IMR-90 (cell line): ENCODE measurements around the gene TPRKB. TPM values are rescaled to one million over a fixed set of nuclear protein-coding genes. Genes with fewer than 3 reads are reported as not detected.
"Not testable (repeated sequence)": the region's sequence is repeated elsewhere in the genome, so short reads cannot be mapped to it uniquely, and the experiment has no call there.

Experiments used
- ATAC-seq: fragments of 200-7000 bp; cut with Tn5 transposase; 2 replicates; pipeline ENCODE4 v1.9.1; 2020; ENCODE audit warnings: low read depth, mild to moderate bottlenecking, moderate library complexity
- BruUV-seq: library from RNA; stranded (reverse); fragments of 400-500 nt; replicated peaks from 2 replicates; lab custom pipeline; 2021; lab: Mats Ljungman, UMichigan
- CTCF ChIA-PET: fragments of 300-600 bp; formaldehyde crosslinking; extraction: SDS; loops from one replicate; lab custom pipeline; 2021; ENCODE audit warnings: antibody characterized with exemption; lab: Yijun Ruan, JAX
- POLR2A ChIA-PET: fragments of 300-600 bp; sonication (Branson Sonifier 250); formaldehyde crosslinking; loops from one replicate; lab custom pipeline; 2022; ENCODE audit warnings: antibody characterized with exemption; ENCODE audit not compliant: unreplicated experiment; lab: Charles Lee
- DNase-seq: peaks from one replicate; pipeline ENCODE4 v3.0.0; 2013
- H2AFZ ChIP-seq: replicated peaks from 2 replicates; pipeline ENCODE3; 2013; ENCODE audit warnings: low read length, mild to moderate bottlenecking; ENCODE audit not compliant: poor library complexity
- H2AK5ac ChIP-seq: 2 replicates; pipeline ENCODE4 v1.6.1; 2013; ENCODE audit warnings: low read depth, low read length, inconsistent platforms
- H2AK9ac ChIP-seq: replicated peaks from 2 replicates; pipeline ENCODE3; 2013; ENCODE audit warnings: mild to moderate bottlenecking, low read depth, low read length, moderate library complexity; ENCODE audit not compliant: poor library complexity
- H2BK120ac ChIP-seq: 2 replicates; pipeline ENCODE4 v1.6.1; 2013; ENCODE audit warnings: low read depth, low read length, inconsistent platforms
- H2BK15ac ChIP-seq: 3 replicates; pipeline ENCODE4 v1.6.1; 2013; ENCODE audit warnings: low read depth, low read length, inconsistent platforms
- H2BK20ac ChIP-seq: 2 replicates; pipeline ENCODE4 v1.6.1; 2013; ENCODE audit warnings: low read depth, mild to moderate bottlenecking, inconsistent platforms, low read length, moderate library complexity
- H2BK5ac ChIP-seq: 2 replicates; pipeline ENCODE4 v1.6.1; 2013; ENCODE audit warnings: mild to moderate bottlenecking, low read depth, low read length, inconsistent platforms; ENCODE audit not compliant: poor library complexity, severe bottlenecking
- H3K14ac ChIP-seq: replicated peaks from 2 replicates; pipeline ENCODE4 v1.6.1; 2013; ENCODE audit warnings: low read depth, low read length, inconsistent platforms
- H3K18ac ChIP-seq: 2 replicates; pipeline ENCODE4 v1.6.1; 2013; ENCODE audit warnings: low read depth, low read length, control low read depth
- H3K23ac ChIP-seq: 2 replicates; pipeline ENCODE4 v1.6.1; 2013; ENCODE audit warnings: low read depth, low read length, inconsistent platforms
- H3K27ac ChIP-seq: 2 replicates; pipeline ENCODE4 v1.5.1; 2013; ENCODE audit warnings: mild to moderate bottlenecking, control low read depth, low read length; ENCODE audit not compliant: insufficient read depth
- H3K27me3 ChIP-seq: 2 replicates; pipeline ENCODE4 v1.6.1; 2013; ENCODE audit warnings: low read length; ENCODE audit not compliant: control insufficient read depth, insufficient read depth
- H3K36me3 ChIP-seq: 2 replicates; pipeline ENCODE4 v1.6.1; 2013; ENCODE audit warnings: low read length, mixed read lengths; ENCODE audit not compliant: control insufficient read depth, insufficient read depth
- H3K4ac ChIP-seq: 2 replicates; pipeline ENCODE4 v1.6.1; 2013; ENCODE audit warnings: low read depth, low read length, inconsistent platforms
- H3K4me1 ChIP-seq: 2 replicates; pipeline ENCODE4 v1.6.1; 2013; ENCODE audit warnings: low read length, mixed read lengths; ENCODE audit not compliant: control insufficient read depth, insufficient read depth
- H3K4me2 ChIP-seq: 2 replicates; pipeline ENCODE4 v1.6.1; 2013; ENCODE audit warnings: low read depth, mild to moderate bottlenecking, control low read depth, low read length, moderate library complexity
- H3K4me3 ChIP-seq: 2 replicates; pipeline ENCODE4 v1.5.1; 2013; ENCODE audit warnings: low read depth, mild to moderate bottlenecking, control low read depth, low read length, moderate library complexity; ENCODE audit not compliant: insufficient read depth
- H3K56ac ChIP-seq: 2 replicates; pipeline ENCODE4 v1.6.1; 2013; ENCODE audit warnings: low read length, inconsistent platforms; ENCODE audit not compliant: insufficient read depth; ENCODE audit errors: extremely low read depth
- H3K79me1 ChIP-seq, 2 experiments: 2 replicates each; pipeline ENCODE4 v1.6.1; 2013; ENCODE audit warnings: low read length in 2 of 2, inconsistent platforms in 1 of 2, low read depth in 1 of 2
- H3K9ac ChIP-seq: 2 replicates; pipeline ENCODE4 v1.6.1; 2013; ENCODE audit warnings: low read depth, low read length, control low read depth
- H3K9me1 ChIP-seq: 2 replicates; pipeline ENCODE4 v1.6.1; 2013; ENCODE audit warnings: low read length, inconsistent platforms; ENCODE audit not compliant: insufficient read depth
- H3K9me3 ChIP-seq: 2 replicates; pipeline ENCODE4 v1.6.1; 2013; ENCODE audit warnings: low read length; ENCODE audit not compliant: control insufficient read depth, insufficient read depth
- H4K20me1 ChIP-seq: 2 replicates; pipeline ENCODE4 v1.6.1; 2013; ENCODE audit warnings: low read length, inconsistent platforms; ENCODE audit not compliant: insufficient read depth
- H4K5ac ChIP-seq: 2 replicates; pipeline ENCODE4 v1.6.1; 2013; ENCODE audit warnings: mild to moderate bottlenecking, low read depth, low read length, control low read depth
- H4K8ac ChIP-seq, 2 experiments: 2 replicates each; pipeline ENCODE4 v1.6.1; 2013; ENCODE audit warnings: low read depth in 2 of 2, low read length in 2 of 2, control low read depth in 1 of 2, inconsistent platforms in 1 of 2
- H4K91ac ChIP-seq: 2 replicates; pipeline ENCODE4 v1.6.1; 2013; ENCODE audit warnings: low read depth, low read length, inconsistent platforms; ENCODE audit not compliant: insufficient read depth
- BHLHE40 ChIP-seq: fragments of 150-350 bp; IDR thresholded peaks from 2 replicates; pipeline ENCODE4 v1.6.1; 2016; ENCODE audit warnings: mild to moderate bottlenecking, low read depth, low read length
- CHD1 ChIP-seq: IDR thresholded peaks from 2 replicates; pipeline ENCODE4 v1.6.1; 2012; ENCODE audit warnings: low read depth, low read length, improper control_type of control experiment
- FOS ChIP-seq: fragments of 150-350 bp; IDR thresholded peaks from 2 replicates; pipeline ENCODE4 v1.6.1; 2016; ENCODE audit warnings: low read depth, low read length
- MAZ ChIP-seq: IDR thresholded peaks from 2 replicates; pipeline ENCODE4 v1.6.1; 2012; ENCODE audit warnings: low read depth, mild to moderate bottlenecking, low read length, improper control_type of control experiment, moderate library complexity, borderline replicate concordance
- RAD21 ChIP-seq: IDR thresholded peaks from 2 replicates; pipeline ENCODE4 v1.6.1; 2012; ENCODE audit warnings: low read length, improper control_type of control experiment
- RCOR1 ChIP-seq: IDR thresholded peaks from 2 replicates; pipeline ENCODE4 v1.6.1; 2012; ENCODE audit warnings: mild to moderate bottlenecking, low read length, improper control_type of control experiment; ENCODE audit not compliant: insufficient replicate concordance
- WGBS, 2 experiments: methylation state at CpG; one replicate each; pipeline versions ENCODE4 v1.1.5 to v1.1.7; 2013; ENCODE audit warnings: missing lambda C conversion rate in 2 of 2; ENCODE audit not compliant: insufficient read length in 1 of 2; ENCODE audit errors: extremely low coverage in 2 of 2; 5-methylcytosine and 5-hydroxymethylcytosine counted together
- dilution Hi-C: fragments of 300-500 bp; cut with HindIII; formaldehyde crosslinking; loops from one replicate; pipeline ENCODE4 v1.14.3; 2018; ENCODE audit warnings: low sequenced_read_pairs; ENCODE audit not compliant: unreplicated experiment
- in situ Hi-C: fragments of 300-500 bp; cut with MboI; formaldehyde crosslinking; loops from 3 replicates; pipeline ENCODE4 v1.14.3; 2019; ENCODE audit warnings: low sequenced_read_pairs, inconsistent platforms, mixed read lengths
- intact Hi-C: fragments of 100-400 bp; cut with micrococcal nuclease; formaldehyde crosslinking; loops from 2 replicates; pipeline ENCODE4 v1.10.0; 2022
- polyA plus RNA-seq, 3 experiments: library from polyadenylated mRNA; depleted of rRNA; stranded (reverse); fragments of >200 nt; gene quantifications; 2 replicates each; pipeline ENCODE4 v1.2.3, GENCODE V29; 2012; ENCODE audit warnings: low replicate concordance in 1 of 3
- total RNA-seq: library from RNA; depleted of rRNA; stranded (reverse); fragments of >200 nt; gene quantifications from 2 replicates; pipeline ENCODE4 v1.2.3, GENCODE V29; 2012
- TF ChIP-seq, protein P1 (sequence below): fragments of 150-350 bp; IDR thresholded peaks from 2 replicates; pipeline ENCODE4 v1.6.1; 2017; ENCODE audit warnings: mild to moderate bottlenecking, antibody characterized with exemption, low read length, low read depth

Gene TPRKB
- total and polyA plus RNA-seq, 2 of the 4 experiments (the other 2 are of a cell fraction) = 35.3 to 37.6 TPM

DNA sequence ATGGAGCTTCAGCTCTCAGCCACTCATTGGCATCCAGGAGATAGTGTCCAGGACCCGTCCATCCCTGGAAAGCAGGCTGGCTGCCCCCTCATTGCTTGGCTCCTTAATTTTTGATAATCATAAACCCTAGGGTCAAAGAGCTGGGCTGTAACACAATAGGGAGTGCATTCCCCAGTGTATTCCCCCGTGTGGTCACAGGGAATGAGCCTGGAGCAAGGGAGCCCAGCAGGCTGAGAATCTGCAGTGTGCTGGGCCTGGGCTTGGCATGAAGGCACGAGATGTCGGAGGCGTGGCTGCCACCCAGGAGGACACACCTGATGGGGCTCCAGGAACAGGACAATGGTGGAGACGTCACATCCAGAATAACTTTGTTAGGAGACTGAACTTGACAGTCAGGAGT, 18.7 kb downstream of the TPRKB start:
- H3K18ac ChIP-seq = no peak overlapping the region
- H3K79me1 ChIP-seq = no peaks in the 10 kb centered on the region
- H2BK5ac ChIP-seq = no peak overlapping the region
- H3K4me3 ChIP-seq = no peak overlapping the region
- no peak overlapping the region for H2AK5ac ChIP-seq
- H3K9me1 ChIP-seq = no peaks in the 10 kb centered on the region
- no peaks in the 10 kb centered on the region for H3K36me3 ChIP-seq
- H3K14ac ChIP-seq = no peak overlapping the region
- no peak overlapping the region for H2BK20ac ChIP-seq
- no peak overlapping the region for H3K4ac ChIP-seq
- no peaks in the 10 kb centered on the region for H3K9me3 ChIP-seq
- no TSS peak for BruUV-seq
- no peak overlapping the region for H2BK15ac ChIP-seq
- no peak overlapping the region for H2AFZ ChIP-seq
- dilution Hi-C loops (no loop called here), in situ Hi-C loops (no loop called here), intact Hi-C loops (no loop called here)
- H3K9ac ChIP-seq = no peak overlapping the region
- TF ChIP-seq BHLHE40 = no peak
- TF ChIP-seq RCOR1 = no peak
- TF ChIP-seq FOS = no peak
- no peak for TF ChIP-seq CHD1
- TF ChIP-seq, protein P1, sequence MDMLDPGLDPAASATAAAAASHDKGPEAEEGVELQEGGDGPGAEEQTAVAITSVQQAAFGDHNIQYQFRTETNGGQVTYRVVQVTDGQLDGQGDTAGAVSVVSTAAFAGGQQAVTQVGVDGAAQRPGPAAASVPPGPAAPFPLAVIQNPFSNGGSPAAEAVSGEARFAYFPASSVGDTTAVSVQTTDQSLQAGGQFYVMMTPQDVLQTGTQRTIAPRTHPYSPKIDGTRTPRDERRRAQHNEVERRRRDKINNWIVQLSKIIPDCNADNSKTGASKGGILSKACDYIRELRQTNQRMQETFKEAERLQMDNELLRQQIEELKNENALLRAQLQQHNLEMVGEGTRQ = no peak
- no peak for TF ChIP-seq MAZ
- TF ChIP-seq RAD21 = no peak
- no peak overlapping the region for H4K8ac ChIP-seq
- H2AK9ac ChIP-seq = no peak overlapping the region
- H3K27ac ChIP-seq = no peak overlapping the region
- no peak overlapping the region for H4K5ac ChIP-seq
- no peak overlapping the region for H4K91ac ChIP-seq
- H3K56ac ChIP-seq = no peak overlapping the region
- no peaks in the 10 kb centered on the region for H3K27me3 ChIP-seq
- ChIA-PET CTCF (no interaction called here), POLR2A (no interaction called here)
- no peak overlapping the region for H2BK120ac ChIP-seq
- H4K20me1 ChIP-seq = no peaks in the 10 kb centered on the region
- ATAC-seq = no peak
- H3K23ac ChIP-seq = no peak overlapping the region
- H3K4me2 ChIP-seq = no peak overlapping the region
- 0% methylated on average over 1 of the region's 6 CpGs; no CpG with 5 or more reads in 1 of the 2 experiments for WGBS, 2 experiments
- DNase-seq = no peak
- H3K4me1 ChIP-seq = no peaks in the 10 kb centered on the region

GRCh38 chr2:73717695-73718094, 19.4 kb downstream of the TPRKB start:
- H3K27me3 ChIP-seq, POLR2A ChIA-PET, H2BK5ac ChIP-seq, intact Hi-C loops, CTCF ChIA-PET, H3K79me1 ChIP-seq, H4K91ac ChIP-seq, H3K36me3 ChIP-seq, H4K20me1 ChIP-seq, H2AK5ac ChIP-seq, H3K4me1 ChIP-seq, H3K27ac ChIP-seq, H3K56ac ChIP-seq, H3K9ac ChIP-seq, H2AFZ ChIP-seq, H3K23ac ChIP-seq, H3K4me2 ChIP-seq, H3K14ac ChIP-seq, H3K18ac ChIP-seq, ATAC-seq, in situ Hi-C loops, H3K9me1 ChIP-seq, dilution Hi-C loops, DNase-seq, H4K8ac ChIP-seq, H3K4ac ChIP-seq, H2AK9ac ChIP-seq, H2BK120ac ChIP-seq, H4K5ac ChIP-seq, H3K4me3 ChIP-seq, H2BK20ac ChIP-seq, BruUV-seq, H2BK15ac ChIP-seq, H3K9me3 ChIP-seq: not testable (repeated sequence)
- no CpG with 5 or more reads among the region's 4 CpGs for WGBS, 2 experiments
